HepG2 (cell line): ENCODE results near the gene IZUMO4. TPM values are rescaled to one million over a fixed set of nuclear protein-coding genes. Genes with fewer than 3 reads are reported as not detected.

ENCODE experiments used
- BORCS8-MEF2B ChIP-seq: sonication (generic); formaldehyde crosslinking; IDR thresholded peaks from 2 replicates; pipeline ENCODE4 v1.8.0; 2022; ENCODE audit warnings: mild to moderate bottlenecking, missing genetic modification reagents
- CBX5 ChIP-seq: sonication (generic); formaldehyde crosslinking; IDR thresholded peaks from 2 replicates; pipeline ENCODE4 v1.4.0; 2020; ENCODE audit warnings: missing genetic modification reagents, borderline replicate concordance
- ETV5 ChIP-seq: IDR thresholded peaks from 2 replicates; pipeline ENCODE4 v1.6.1; 2018; ENCODE audit warnings: missing biosample characterization, missing genetic modification reagents, inconsistent platforms, borderline replicate concordance
- GLI4 ChIP-seq: sonication (generic); formaldehyde crosslinking; IDR thresholded peaks from 2 replicates; pipeline ENCODE4 v1.5.1; 2020; ENCODE audit warnings: missing genetic modification reagents, mild to moderate bottlenecking, moderate library complexity, borderline replicate concordance
- GPN1 ChIP-seq: sonication (generic); formaldehyde crosslinking; IDR thresholded peaks from 2 replicates; pipeline ENCODE4 v1.5.1; 2020; ENCODE audit warnings: missing genetic modification reagents, borderline replicate concordance
- MED1 ChIP-seq: sonication (generic); formaldehyde crosslinking; IDR thresholded peaks from 2 replicates; pipeline ENCODE4 v1.4.0; 2020; ENCODE audit warnings: missing genetic modification reagents
- MXD4 ChIP-seq: IDR thresholded peaks from 2 replicates; pipeline ENCODE4 v1.6.1; 2016; ENCODE audit warnings: mild to moderate bottlenecking, missing biosample characterization, missing genetic modification reagents
- PCBP1 ChIP-seq: fragments of 200-400 bp; formaldehyde crosslinking; IDR thresholded peaks from 2 replicates; pipeline ENCODE4 v1.6.1; 2017; ENCODE audit warnings: mild to moderate bottlenecking, low read depth, low read length, borderline replicate concordance
- SAP130 ChIP-seq: IDR thresholded peaks from 2 replicates; pipeline ENCODE4 v1.6.1; 2016; ENCODE audit warnings: low read depth
- SP2 ChIP-seq: sonication (generic); formaldehyde crosslinking; IDR thresholded peaks from 2 replicates; pipeline ENCODE4 v1.5.1; 2020; ENCODE audit warnings: mild to moderate bottlenecking, missing genetic modification reagents
- ZFP36L2 ChIP-seq: sonication (generic); formaldehyde crosslinking; IDR thresholded peaks from 2 replicates; pipeline ENCODE4 v1.4.0; 2020; ENCODE audit warnings: missing genetic modification reagents
- ZNF138 ChIP-seq: sonication (generic); formaldehyde crosslinking; IDR thresholded peaks from 2 replicates; pipeline ENCODE4 v1.5.0; 2020; ENCODE audit warnings: mild to moderate bottlenecking, low read depth, missing genetic modification reagents
- ZNF143 ChIP-seq: sonication (generic); formaldehyde crosslinking; IDR thresholded peaks from 2 replicates; pipeline ENCODE4 v1.4.0; 2020; ENCODE audit warnings: missing genetic modification reagents
- ZNF496 ChIP-seq: sonication (generic); formaldehyde crosslinking; IDR thresholded peaks from 2 replicates; pipeline ENCODE4 v1.8.1; 2023; ENCODE audit warnings: mild to moderate bottlenecking, moderate library complexity, missing genetic modification reagents; ENCODE audit not compliant: insufficient replicate concordance
- ZNF546 ChIP-seq: sonication (generic); formaldehyde crosslinking; conservative IDR thresholded peaks from 2 replicates; pipeline ENCODE4 v1.8.1; 2023; ENCODE audit warnings: mild to moderate bottlenecking, missing genetic modification reagents
- ZNF570 ChIP-seq: sonication (generic); formaldehyde crosslinking; IDR thresholded peaks from 2 replicates; pipeline ENCODE4 v1.4.0; 2020; ENCODE audit warnings: mild to moderate bottlenecking, missing genetic modification reagents, borderline replicate concordance
- ZNF674 ChIP-seq: sonication (generic); formaldehyde crosslinking; IDR thresholded peaks from 2 replicates; pipeline ENCODE4 v1.5.0; 2020; ENCODE audit warnings: low read depth, mild to moderate bottlenecking, missing genetic modification reagents
- ZNF737 ChIP-seq: sonication (generic); formaldehyde crosslinking; IDR thresholded peaks from 2 replicates; pipeline ENCODE4 v1.5.0; 2020; ENCODE audit warnings: missing genetic modification reagents, mild to moderate bottlenecking, borderline replicate concordance
- polyA plus RNA-seq, 8 experiments: library from polyadenylated mRNA; depleted of rRNA in 3 of 8; stranded (reverse) in 7 of 8; unstranded in 1 of 8; fragments of >200 nt; fragmentation: Illumina TruSeq in 4 of 8; extraction: Trizol in 4 of 8; gene quantifications; 2 replicates each; pipeline versions ENCODE4 v1.2.1 to v1.2.3, GENCODE V29; 2011 to 2016; ENCODE audit warnings: low read depth in 4 of 8, missing spikeins in 1 of 8, mixed read lengths in 1 of 8; ENCODE audit not compliant: insufficient read depth in 1 of 8
- total RNA-seq, 5 experiments: library from RNA; depleted of rRNA; stranded (reverse); fragments of >200 nt; fragmentation: Illumina TruSeq; extraction: Trizol; gene quantifications; 2 replicates each; pipeline ENCODE4 v1.2.3, GENCODE V29; 2016; ENCODE audit warnings: low read depth in 1 of 5
- TF ChIP-seq, protein P1 (sequence below): sonication (generic); formaldehyde crosslinking; IDR thresholded peaks from 2 replicates; pipeline ENCODE4 v1.4.0; 2020; ENCODE audit warnings: missing genetic modification reagents
- TF ChIP-seq, protein P2 (sequence below): sonication (generic); formaldehyde crosslinking; IDR thresholded peaks from 2 replicates; pipeline ENCODE4 v1.4.0; 2020; ENCODE audit warnings: missing genetic modification reagents
- TF ChIP-seq, protein P3 (sequence below): sonication (generic); formaldehyde crosslinking; IDR thresholded peaks from 2 replicates; pipeline ENCODE4 v1.8.0; 2022; ENCODE audit warnings: mild to moderate bottlenecking, missing genetic modification reagents, borderline replicate concordance
- TF ChIP-seq, protein P4 (sequence below): sonication (generic); formaldehyde crosslinking; conservative IDR thresholded peaks from 2 replicates; pipeline ENCODE4 v1.8.1; 2023; ENCODE audit warnings: missing genetic modification reagents

IZUMO4 gene
- total and polyA plus RNA-seq, 2 of the 13 experiments (the other 11 are each of a cell fraction or from before 2014, with no cell fraction given): 0.77 to 3.9 TPM

DNA sequence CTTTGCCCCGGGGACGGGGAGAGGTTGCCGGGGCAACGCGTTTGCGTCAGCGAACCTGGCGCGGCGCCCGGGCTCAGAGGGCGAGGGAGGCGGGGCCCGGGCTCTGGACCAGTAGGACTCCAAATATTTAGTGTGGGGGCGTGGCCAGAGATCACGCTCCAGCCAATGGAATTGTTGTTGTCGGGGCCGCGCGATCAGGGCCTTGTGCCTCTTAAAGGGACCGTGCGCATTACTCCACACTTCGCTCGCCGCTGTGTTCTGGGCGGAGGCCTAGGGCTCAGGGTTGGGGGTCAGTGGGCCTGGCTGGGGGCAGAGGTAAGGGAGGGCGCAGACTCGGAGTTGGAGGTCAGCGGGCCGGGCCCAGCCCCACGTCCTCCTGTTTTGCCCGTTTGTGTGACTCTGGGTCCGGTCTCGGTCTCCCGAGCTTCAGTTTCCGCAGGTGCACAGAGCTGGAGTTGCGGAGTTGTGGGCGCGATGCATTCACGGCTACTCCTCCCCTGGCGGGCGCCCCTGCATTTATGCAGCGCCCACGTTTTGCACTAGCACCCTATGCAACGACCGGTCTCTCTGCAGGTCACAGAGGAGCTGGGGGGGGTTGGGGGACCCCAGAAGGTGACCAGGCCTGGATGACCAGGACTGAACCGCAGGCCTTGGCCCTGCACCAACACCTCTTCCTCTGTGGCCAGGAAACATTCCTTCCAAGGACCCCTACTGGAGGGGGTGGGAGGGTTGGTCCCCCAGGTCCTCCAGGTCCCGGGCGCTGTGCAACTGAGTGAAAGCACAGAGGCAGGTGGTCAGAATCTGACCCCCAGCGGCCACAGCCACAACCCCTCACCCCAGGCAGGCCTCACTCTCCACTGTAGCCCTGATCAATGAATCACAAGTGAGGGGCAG is 35.0 kb upstream of the IZUMO4 start (continued):
- TF ChIP-seq GPN1 (CRISPR knock-in tag) (no peak), PCBP1 (0 out of 2 replicates have a peak, but pooled peaks have one; percentile 49), ZFP36L2 (CRISPR knock-in tag) (0 out of 2 replicates have a peak, but pooled peaks have one; percentile 15), ZNF546 (CRISPR knock-in tag) (no peak; the same call in 1 of the 2 replicates), ZNF496 (CRISPR knock-in tag) (no peak), ZNF143 (no peak), ZNF138 (no peak), GLI4 (CRISPR knock-in tag) (no peak), SAP130 (CRISPR knock-in tag) (0 out of 2 replicates have a peak, but pooled peaks have one; percentile 8), CBX5 (0 out of 2 replicates have a peak, but pooled peaks have one; percentile 39), MED1 (CRISPR knock-in tag) (no peak; the same call in none of the 2 replicates), ZNF570 (CRISPR knock-in tag) (no peak), ZNF737 (CRISPR knock-in tag) (peak; percentile 72; the same call in 1 of the 2 replicates), ZNF674 (CRISPR knock-in tag) (no peak), SP2 (CRISPR knock-in tag) (peak; percentile 75), BORCS8-MEF2B (CRISPR knock-in tag) (peak; percentile 65), MXD4 (CRISPR knock-in tag) (0 out of 2 replicates have a peak, but pooled peaks have one; percentile 27), ETV5 (CRISPR knock-in tag) (no peak; the same call in 1 of the 2 replicates)
- TF ChIP-seq, protein P1, sequence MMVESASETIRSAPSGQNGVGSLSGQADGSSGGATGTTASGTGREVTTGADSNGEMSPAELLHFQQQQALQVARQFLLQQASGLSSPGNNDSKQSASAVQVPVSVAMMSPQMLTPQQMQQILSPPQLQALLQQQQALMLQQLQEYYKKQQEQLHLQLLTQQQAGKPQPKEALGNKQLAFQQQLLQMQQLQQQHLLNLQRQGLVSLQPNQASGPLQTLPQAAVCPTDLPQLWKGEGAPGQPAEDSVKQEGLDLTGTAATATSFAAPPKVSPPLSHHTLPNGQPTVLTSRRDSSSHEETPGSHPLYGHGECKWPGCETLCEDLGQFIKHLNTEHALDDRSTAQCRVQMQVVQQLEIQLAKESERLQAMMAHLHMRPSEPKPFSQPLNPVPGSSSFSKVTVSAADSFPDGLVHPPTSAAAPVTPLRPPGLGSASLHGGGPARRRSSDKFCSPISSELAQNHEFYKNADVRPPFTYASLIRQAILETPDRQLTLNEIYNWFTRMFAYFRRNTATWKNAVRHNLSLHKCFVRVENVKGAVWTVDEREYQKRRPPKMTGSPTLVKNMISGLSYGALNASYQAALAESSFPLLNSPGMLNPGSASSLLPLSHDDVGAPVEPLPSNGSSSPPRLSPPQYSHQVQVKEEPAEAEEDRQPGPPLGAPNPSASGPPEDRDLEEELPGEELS: no peak; the same call in 1 of the 2 replicates
- TF ChIP-seq, protein P2, sequence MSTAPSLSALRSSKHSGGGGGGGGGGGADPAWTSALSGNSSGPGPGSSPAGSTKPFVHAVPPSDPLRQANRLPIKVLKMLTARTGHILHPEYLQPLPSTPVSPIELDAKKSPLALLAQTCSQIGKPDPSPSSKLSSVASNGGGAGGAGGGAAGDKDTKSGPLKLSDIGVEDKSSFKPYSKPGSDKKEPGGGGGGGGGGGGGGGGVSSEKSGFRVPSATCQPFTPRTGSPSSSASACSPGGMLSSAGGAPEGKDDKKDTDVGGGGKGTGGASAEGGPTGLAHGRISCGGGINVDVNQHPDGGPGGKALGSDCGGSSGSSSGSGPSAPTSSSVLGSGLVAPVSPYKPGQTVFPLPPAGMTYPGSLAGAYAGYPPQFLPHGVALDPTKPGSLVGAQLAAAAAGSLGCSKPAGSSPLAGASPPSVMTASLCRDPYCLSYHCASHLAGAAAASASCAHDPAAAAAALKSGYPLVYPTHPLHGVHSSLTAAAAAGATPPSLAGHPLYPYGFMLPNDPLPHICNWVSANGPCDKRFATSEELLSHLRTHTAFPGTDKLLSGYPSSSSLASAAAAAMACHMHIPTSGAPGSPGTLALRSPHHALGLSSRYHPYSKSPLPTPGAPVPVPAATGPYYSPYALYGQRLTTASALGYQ (CRISPR knock-in tag): peak; percentile 47; the same call in 1 of the 2 replicates
- TF ChIP-seq, protein P3, sequence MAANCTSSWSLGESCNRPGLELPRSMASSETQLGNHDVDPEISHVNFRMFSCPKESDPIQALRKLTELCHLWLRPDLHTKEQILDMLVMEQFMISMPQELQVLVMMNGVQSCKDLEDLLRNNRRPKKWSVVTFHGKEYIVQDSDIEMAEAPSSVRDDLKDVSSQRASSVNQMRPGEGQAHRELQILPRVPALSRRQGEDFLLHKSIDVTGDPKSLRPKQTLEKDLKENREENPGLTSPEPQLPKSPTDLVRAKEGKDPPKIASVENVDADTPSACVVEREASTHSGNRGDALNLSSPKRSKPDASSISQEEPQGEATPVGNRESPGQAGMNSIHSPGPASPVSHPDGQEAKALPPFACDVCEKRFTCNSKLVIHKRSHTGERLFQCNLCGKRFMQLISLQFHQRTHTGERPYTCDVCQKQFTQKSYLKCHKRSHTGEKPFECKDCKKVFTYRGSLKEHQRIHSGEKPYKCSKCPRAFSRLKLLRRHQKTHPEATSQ (CRISPR knock-in tag): no peak
- TF ChIP-seq, protein P4, sequence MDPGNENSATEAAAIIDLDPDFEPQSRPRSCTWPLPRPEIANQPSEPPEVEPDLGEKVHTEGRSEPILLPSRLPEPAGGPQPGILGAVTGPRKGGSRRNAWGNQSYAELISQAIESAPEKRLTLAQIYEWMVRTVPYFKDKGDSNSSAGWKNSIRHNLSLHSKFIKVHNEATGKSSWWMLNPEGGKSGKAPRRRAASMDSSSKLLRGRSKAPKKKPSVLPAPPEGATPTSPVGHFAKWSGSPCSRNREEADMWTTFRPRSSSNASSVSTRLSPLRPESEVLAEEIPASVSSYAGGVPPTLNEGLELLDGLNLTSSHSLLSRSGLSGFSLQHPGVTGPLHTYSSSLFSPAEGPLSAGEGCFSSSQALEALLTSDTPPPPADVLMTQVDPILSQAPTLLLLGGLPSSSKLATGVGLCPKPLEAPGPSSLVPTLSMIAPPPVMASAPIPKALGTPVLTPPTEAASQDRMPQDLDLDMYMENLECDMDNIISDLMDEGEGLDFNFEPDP (CRISPR knock-in tag): no peak
